CD4-positive, CD25-positive, alpha-beta regulatory T cell (primary cell): Measurements from ENCODE around the gene ABCG5. TPM values are rescaled to one million over a fixed set of nuclear protein-coding genes. Genes with fewer than 3 reads are reported as not detected.
A peak's percentile ranks its signal among the peaks of the same experiment; 100 is the strongest.

Experiments used
- ATAC-seq, 2 donors: fragments of 150-1000 bp; cut with Tn5 transposase; one replicate each; pipeline ENCODE4 v1.10.0; 2021; ENCODE audit warnings: low read depth in 2 of 2, moderate number of reproducible peaks in 2 of 2, moderate library complexity in 1 of 2
- DNase-seq, 3 donors: peaks; one replicate each; pipeline versions ENCODE4 v3.0.0 to v3.0.0-alpha.2; 2012 to 2022; ENCODE audit warnings: mixed read lengths in 1 of 3
- H3K27ac ChIP-seq: one replicate; pipeline ENCODE4 v1.7.0; 2013; ENCODE audit warnings: mild to moderate bottlenecking, low read length; ENCODE audit not compliant: insufficient read depth, poor library complexity, severe bottlenecking
- H3K27me3 ChIP-seq: one replicate; pipeline ENCODE4 v1.7.0; 2013; ENCODE audit warnings: low read length; ENCODE audit not compliant: control insufficient read depth, insufficient read depth
- H3K36me3 ChIP-seq: one replicate; pipeline ENCODE4 v1.7.0; 2013; ENCODE audit warnings: mild to moderate bottlenecking, low read length, moderate library complexity; ENCODE audit not compliant: control insufficient read depth, insufficient read depth
- H3K4me1 ChIP-seq: 2 replicates; pipeline ENCODE4 v1.7.0; 2013; ENCODE audit warnings: mild to moderate bottlenecking, low read length; ENCODE audit not compliant: insufficient read depth, control insufficient read depth, poor library complexity, severe bottlenecking
- H3K4me3 ChIP-seq: one replicate; pipeline ENCODE4 v1.7.0; 2013; ENCODE audit warnings: low read depth, mild to moderate bottlenecking, low read length, moderate library complexity
- H3K9me3 ChIP-seq, 2 experiments: 1 replicate in 1 of 2; 2 replicates in 1 of 2; pipeline ENCODE4 v1.7.0; 2013; ENCODE audit warnings: low read length in 2 of 2, mild to moderate bottlenecking in 1 of 2, moderate library complexity in 1 of 2; ENCODE audit not compliant: control insufficient read depth in 2 of 2
- H3K27ac Mint-ChIP-seq, 3 donors: one replicate each; pipeline ENCODE4 v1.8.0; 2020 to 2022; ENCODE audit warnings: mild to moderate bottlenecking in 3 of 3, mixed read lengths in 3 of 3, moderate library complexity in 2 of 3
- H3K27me3 Mint-ChIP-seq: one replicate; pipeline ENCODE4 v1.8.0; 2022; ENCODE audit warnings: mild to moderate bottlenecking, mixed read lengths
- H3K36me3 Mint-ChIP-seq: one replicate; pipeline ENCODE4 v1.8.0; 2020; ENCODE audit warnings: mixed read lengths
- H3K4me1 Mint-ChIP-seq, 4 donors: one replicate each; pipeline ENCODE4 v1.8.0; 2020 to 2022; ENCODE audit warnings: mixed read lengths in 4 of 4, mild to moderate bottlenecking in 1 of 4
- H3K4me3 Mint-ChIP-seq, 4 donors: one replicate each; pipeline ENCODE4 v1.8.0; 2020 to 2022; ENCODE audit warnings: mild to moderate bottlenecking in 4 of 4, mixed read lengths in 4 of 4, moderate library complexity in 3 of 4
- H3K9me3 Mint-ChIP-seq, 7 donors: one replicate each; pipeline ENCODE4 v1.8.0; 2020 to 2022; ENCODE audit warnings: mixed read lengths in 7 of 7, mild to moderate bottlenecking in 3 of 7, moderate library complexity in 2 of 7
- polyA plus RNA-seq, 4 donors: library from polyadenylated mRNA; unstranded; fragments of 300-500 nt; fragmentation: Illumina TruSeq; gene quantifications; one replicate each; pipeline ENCODE4 v1.2.3, GENCODE V29; 2021
- total RNA-seq: library from RNA; stranded (reverse); gene quantifications from one replicate; pipeline ENCODE4 v1.2.3, GENCODE V29; 2022

Gene ABCG5
- total and polyA plus RNA-seq, 5 donors from 2014 or later: not detected

GRCh38 chr2:43877782-43878464 is 39.3 kb upstream of the ABCG5 start:
- Mint-ChIP-seq H3K4me1 (peaks cover 0 to 8% (median 5%) of the 10 kb centered on the region in 4 donors), H3K4me3 (peak overlapping the region in 1 of 4 donors; percentile 68), H3K27me3 (no peaks in the 10 kb centered on the region), H3K9me3 (no peaks in the 10 kb centered on the region), H3K36me3 (no peaks in the 10 kb centered on the region), H3K27ac (no peak overlapping the region)
- H3K27ac ChIP-seq: no peak overlapping the region
- no peaks in the 10 kb centered on the region for H3K9me3 ChIP-seq
- no peak overlapping the region for H3K4me3 ChIP-seq
- DNase-seq: peak; percentile 29 to 67 (median 42)
- H3K27me3 ChIP-seq: no peaks in the 10 kb centered on the region
- no peaks in the 10 kb centered on the region for H3K36me3 ChIP-seq
- ATAC-seq: peak; percentile 66 to 80
- H3K4me1 ChIP-seq: no peaks in the 10 kb centered on the region

GRCh38 chr2:43874776-43875451 is 36.3 kb upstream of the ABCG5 start:
- no peak overlapping the region for H3K27ac Mint-ChIP-seq
- ATAC-seq (no peak), DNase-seq (no peak)
- no peak overlapping the region for H3K4me3 ChIP-seq
- H3K27me3 ChIP-seq: no peaks in the 10 kb centered on the region
- H3K27me3 Mint-ChIP-seq: peaks cover 5% of the 10 kb centered on the region
- H3K4me3 Mint-ChIP-seq: no peak overlapping the region
- H3K9me3 Mint-ChIP-seq: no peaks in the 10 kb centered on the region
- H3K9me3 ChIP-seq: no peaks in the 10 kb centered on the region
- no peak overlapping the region for H3K27ac ChIP-seq
- no peaks in the 10 kb centered on the region for H3K4me1 ChIP-seq
- no peaks in the 10 kb centered on the region for H3K36me3 ChIP-seq
- H3K4me1 Mint-ChIP-seq: peaks cover 0 to 8% (median 5%) of the 10 kb centered on the region in 4 donors
- no peaks in the 10 kb centered on the region for H3K36me3 Mint-ChIP-seq

- Mint-ChIP-seq H3K27me3 (peaks cover 5% of the 10 kb centered on the region), H3K27ac (no peak overlapping the region), H3K4me1 (no peaks in the 10 kb centered on the region), H3K9me3 (peaks cover 0 to 4% (median 0%) of the 10 kb centered on the region in 7 donors), H3K4me3 (no peak overlapping the region), H3K36me3 (no peaks in the 10 kb centered on the region)
- H3K9me3 ChIP-seq: no peaks in the 10 kb centered on the region
- ATAC-seq: no peak
- H3K36me3 ChIP-seq: no peaks in the 10 kb centered on the region
- no peak overlapping the region for H3K4me3 ChIP-seq
- no peaks in the 10 kb centered on the region for H3K27me3 ChIP-seq
- no peak for DNase-seq
- H3K27ac ChIP-seq: no peak overlapping the region
- no peaks in the 10 kb centered on the region for H3K4me1 ChIP-seq
Observed at GRCh38 chr2:43872151-43872550, 33.5 kb upstream of the ABCG5 start.

- no peaks in the 10 kb centered on the region for H3K4me1 ChIP-seq
- H3K27me3 ChIP-seq: no peaks in the 10 kb centered on the region
- no peaks in the 10 kb centered on the region for H3K4me1 Mint-ChIP-seq
- no peak overlapping the region for H3K27ac Mint-ChIP-seq
- DNase-seq (no peak), ATAC-seq (no peak)
- no peaks in the 10 kb centered on the region for H3K36me3 Mint-ChIP-seq
- H3K9me3 ChIP-seq: no peaks in the 10 kb centered on the region
- H3K36me3 ChIP-seq: no peaks in the 10 kb centered on the region
- H3K9me3 Mint-ChIP-seq: peaks cover 0 to 3% (median 0%) of the 10 kb centered on the region in 7 donors
- H3K27me3 Mint-ChIP-seq: peaks cover 14% of the 10 kb centered on the region
- no peak overlapping the region for H3K4me3 Mint-ChIP-seq
- H3K27ac ChIP-seq: no peak overlapping the region
- H3K4me3 ChIP-seq: no peak overlapping the region
Observed at GRCh38 chr2:43855292-43855691, 16.7 kb upstream of the ABCG5 start.

- peaks cover 0 to 3% (median 0%) of the 10 kb centered on the region in 7 donors for H3K9me3 Mint-ChIP-seq
- no peak for ATAC-seq
- Histone ChIP-seq H3K4me3 (no peak overlapping the region), H3K27ac (no peak overlapping the region), H3K9me3 (no peaks in the 10 kb centered on the region), H3K4me1 (no peaks in the 10 kb centered on the region), H3K36me3 (no peaks in the 10 kb centered on the region), H3K27me3 (no peaks in the 10 kb centered on the region)
- peaks cover 19% of the 10 kb centered on the region for H3K27me3 Mint-ChIP-seq
- no peak overlapping the region for H3K27ac Mint-ChIP-seq
- peak overlapping the region in 1 of 4 donors; percentile 64 for H3K4me3 Mint-ChIP-seq
- no peaks in the 10 kb centered on the region for H3K4me1 Mint-ChIP-seq
- no peaks in the 10 kb centered on the region for H3K36me3 Mint-ChIP-seq
- DNase-seq: no peak
Observed at GRCh38 chr2:43854671-43855070, 16.0 kb upstream of the ABCG5 start.

- no peak for ATAC-seq
- no peak for DNase-seq
- peaks cover 22% of the 10 kb centered on the region for H3K27me3 Mint-ChIP-seq
Observed at GRCh38 chr2:43853141-43854081, 14.8 kb upstream of the ABCG5 start.

GRCh38 chr2:43852196-43852730 is 13.6 kb upstream of the ABCG5 start:
- DNase-seq (no peak), ATAC-seq (no peak)
- Mint-ChIP-seq H3K36me3 (no peaks in the 10 kb centered on the region), H3K9me3 (peaks cover 0 to 3% (median 0%) of the 10 kb centered on the region in 7 donors), H3K27ac (no peak overlapping the region), H3K4me3 (no peak overlapping the region), H3K27me3 (peaks cover 22% of the 10 kb centered on the region), H3K4me1 (no peaks in the 10 kb centered on the region)
- H3K4me1 ChIP-seq: no peaks in the 10 kb centered on the region
- H3K9me3 ChIP-seq: no peaks in the 10 kb centered on the region
- no peak overlapping the region for H3K4me3 ChIP-seq
- H3K36me3 ChIP-seq: no peaks in the 10 kb centered on the region
- H3K27me3 ChIP-seq: no peaks in the 10 kb centered on the region
- no peak overlapping the region for H3K27ac ChIP-seq

More at GRCh38 chr2:43853141-43854081, 14.8 kb upstream of the ABCG5 start:
- Mint-ChIP-seq H3K36me3 (no peaks in the 10 kb centered on the region), H3K4me1 (no peaks in the 10 kb centered on the region), H3K4me3 (no peak overlapping the region), H3K27ac (no peak overlapping the region), H3K9me3 (peaks cover 0 to 3% (median 0%) of the 10 kb centered on the region in 7 donors)
- H3K27ac ChIP-seq: no peak overlapping the region
- H3K36me3 ChIP-seq: no peaks in the 10 kb centered on the region
- H3K9me3 ChIP-seq: no peaks in the 10 kb centered on the region
- H3K4me3 ChIP-seq: no peak overlapping the region
- H3K4me1 ChIP-seq: no peaks in the 10 kb centered on the region
- H3K27me3 ChIP-seq: no peaks in the 10 kb centered on the region
